Activated CD4-positive, alpha-beta T cell treated with anti-CD3 and anti-CD28 coated beads, Interleukin-2, amount 50 U/mL, for 48 hours (primary cell): ENCODE results near the gene MSRB1.
A peak's percentile ranks its signal among the peaks of the same experiment; 100 is the strongest.
"Not testable (repeated sequence)": the region's sequence is repeated elsewhere in the genome, so short reads cannot be mapped to it uniquely, and the experiment has no call there.

Experiments used
- DNase-seq, 2 experiments: peaks; one replicate each; pipeline ENCODE4 v3.0.0-alpha.2; 2020

Gene MSRB1

DNA sequence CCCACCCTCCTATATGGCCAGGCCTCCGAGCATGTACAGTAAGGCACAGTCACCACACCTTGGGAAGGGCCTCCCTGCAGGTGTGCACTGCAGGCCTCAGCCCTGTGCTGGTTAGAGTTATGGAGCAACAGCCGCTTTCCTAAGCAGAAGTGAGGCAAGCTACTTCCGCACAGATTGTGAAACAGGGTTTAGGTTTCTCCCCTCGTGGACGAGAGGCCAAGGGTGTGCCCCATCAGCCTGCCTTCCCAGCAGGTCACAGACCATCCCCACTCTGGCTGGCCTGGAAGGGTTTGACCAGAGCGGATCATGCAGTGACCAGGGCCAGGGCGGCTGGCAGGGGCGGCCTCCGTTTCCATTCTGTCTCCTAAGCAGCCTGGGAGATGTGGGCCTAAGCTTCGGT lies 4.7 kb downstream of the MSRB1 start:
- no peak for DNase-seq

GRCh38 chr16:1936945-1937479 lies 6.0 kb downstream of the MSRB1 start:
- no peak for DNase-seq

GRCh38 chr16:1933097-1933661 lies 9.8 kb downstream of the MSRB1 start:
- no peak for DNase-seq

DNA sequence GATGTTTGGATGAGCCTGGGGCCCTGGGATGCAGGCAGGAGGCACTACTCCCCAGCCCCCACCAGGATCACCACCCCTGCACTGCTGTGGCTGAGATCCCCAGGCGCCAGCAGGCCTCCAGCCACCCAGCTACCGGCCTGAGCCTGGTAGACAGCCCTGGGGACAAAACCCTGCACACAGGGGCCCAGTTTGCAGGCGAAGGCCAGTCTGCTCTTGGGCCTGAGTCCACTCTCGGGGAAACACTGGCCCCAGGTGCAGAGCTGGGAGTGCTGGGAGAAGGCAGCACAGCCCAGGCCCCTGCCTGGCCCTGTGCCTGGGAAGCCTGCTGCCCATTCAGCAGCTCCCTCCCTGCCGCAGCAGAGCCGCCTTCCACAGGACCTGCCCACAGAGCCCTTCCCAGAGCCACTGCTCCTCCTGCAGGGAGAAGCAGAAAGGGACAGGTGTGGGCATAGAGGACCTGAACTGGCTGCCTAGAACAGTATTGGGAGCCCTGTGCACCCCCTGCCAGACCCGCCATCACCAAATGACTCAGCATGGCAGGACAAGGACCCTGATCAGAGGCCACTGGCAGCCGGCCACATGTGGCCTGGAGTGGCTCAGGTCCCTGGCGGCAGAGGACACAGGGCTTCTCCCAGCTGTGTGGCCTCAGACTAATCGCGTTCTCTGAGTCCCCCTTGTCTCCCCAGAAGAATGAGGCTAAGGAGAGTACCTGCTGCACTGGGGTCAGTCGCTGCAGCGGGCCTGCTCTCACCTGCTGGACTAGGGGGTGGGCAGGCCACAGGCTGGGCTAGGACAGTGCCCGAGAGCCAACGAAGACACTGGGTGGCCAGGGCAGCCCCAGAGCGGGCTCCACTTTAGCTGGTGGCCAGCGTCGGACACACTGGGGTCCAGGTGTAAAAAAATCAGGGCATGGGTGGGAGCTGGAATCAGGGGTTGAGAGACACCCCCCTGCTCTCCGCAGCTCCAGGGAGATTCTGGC lies 10.7 kb downstream of the MSRB1 start:
- DNase-seq = no peak

DNA sequence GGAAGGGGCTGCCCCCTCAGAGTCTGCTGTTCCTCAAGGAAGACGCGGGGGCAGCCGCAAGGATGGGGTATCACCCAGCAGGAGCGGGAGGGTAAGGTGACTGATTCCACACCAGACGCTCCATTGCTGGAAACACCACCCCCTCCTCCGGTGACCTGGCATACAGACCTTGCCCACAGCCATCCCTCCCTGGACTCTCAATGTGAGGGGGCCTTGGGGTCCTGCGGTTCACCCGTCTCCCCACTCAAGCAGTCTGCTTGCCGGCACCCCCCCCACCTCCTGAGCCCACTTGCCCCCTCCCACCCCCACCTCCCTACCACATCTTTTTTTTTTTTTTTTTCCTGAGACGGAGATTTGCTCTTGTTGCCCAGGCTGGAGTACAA lies 12.7 kb downstream of the MSRB1 start:
- no peak for DNase-seq

GRCh38 chr16:1929578-1930337 lies 13.2 kb downstream of the MSRB1 start:
- peak; percentile 92 for DNase-seq

DNA sequence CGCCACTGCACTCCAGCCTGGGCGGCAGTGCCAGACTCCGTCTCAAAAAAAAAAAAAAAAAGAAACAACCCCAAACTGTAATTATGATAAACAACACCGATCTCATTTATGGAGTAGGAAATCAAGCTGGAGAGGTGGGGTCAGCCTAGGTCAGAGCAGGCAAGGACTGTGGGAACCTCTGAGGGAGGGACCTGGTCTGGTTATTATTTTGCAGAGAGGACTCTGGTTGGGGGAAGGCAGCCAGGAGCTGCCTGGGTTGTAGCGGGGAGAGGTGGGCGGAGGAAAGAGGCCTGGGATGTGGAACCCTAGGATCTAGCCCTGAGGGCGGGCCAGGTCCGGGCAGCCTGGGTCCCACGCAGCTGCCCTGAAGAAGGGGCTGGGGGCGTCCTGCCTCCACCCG lies 13.9 kb downstream of the MSRB1 start:
- peak; percentile 16 to 33 for DNase-seq

DNA sequence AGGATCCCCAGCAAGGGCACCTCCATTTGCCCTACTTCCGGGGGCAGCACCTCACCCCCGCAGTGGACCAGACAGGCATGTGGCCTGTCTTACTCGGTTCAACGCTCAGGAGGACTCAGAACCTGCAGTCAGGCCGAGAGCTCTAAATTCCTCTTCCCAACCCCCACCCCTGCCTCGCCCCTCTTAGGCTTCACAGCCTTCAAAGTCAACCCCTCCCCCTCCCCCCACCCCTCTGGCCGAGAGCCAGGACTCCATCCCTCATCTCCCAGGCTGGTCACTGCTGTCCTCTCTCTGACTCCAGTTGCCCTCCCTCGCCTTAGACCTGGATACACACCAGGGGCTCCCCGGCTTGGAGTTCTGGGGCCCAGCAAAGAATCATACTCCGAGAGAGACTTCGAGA lies 16.7 kb downstream of the MSRB1 start:
- no peak for DNase-seq

- no peak for DNase-seq
These were observed 18.9 kb downstream of the MSRB1 start for GRCh38 chr16:1924095-1924494.

DNA sequence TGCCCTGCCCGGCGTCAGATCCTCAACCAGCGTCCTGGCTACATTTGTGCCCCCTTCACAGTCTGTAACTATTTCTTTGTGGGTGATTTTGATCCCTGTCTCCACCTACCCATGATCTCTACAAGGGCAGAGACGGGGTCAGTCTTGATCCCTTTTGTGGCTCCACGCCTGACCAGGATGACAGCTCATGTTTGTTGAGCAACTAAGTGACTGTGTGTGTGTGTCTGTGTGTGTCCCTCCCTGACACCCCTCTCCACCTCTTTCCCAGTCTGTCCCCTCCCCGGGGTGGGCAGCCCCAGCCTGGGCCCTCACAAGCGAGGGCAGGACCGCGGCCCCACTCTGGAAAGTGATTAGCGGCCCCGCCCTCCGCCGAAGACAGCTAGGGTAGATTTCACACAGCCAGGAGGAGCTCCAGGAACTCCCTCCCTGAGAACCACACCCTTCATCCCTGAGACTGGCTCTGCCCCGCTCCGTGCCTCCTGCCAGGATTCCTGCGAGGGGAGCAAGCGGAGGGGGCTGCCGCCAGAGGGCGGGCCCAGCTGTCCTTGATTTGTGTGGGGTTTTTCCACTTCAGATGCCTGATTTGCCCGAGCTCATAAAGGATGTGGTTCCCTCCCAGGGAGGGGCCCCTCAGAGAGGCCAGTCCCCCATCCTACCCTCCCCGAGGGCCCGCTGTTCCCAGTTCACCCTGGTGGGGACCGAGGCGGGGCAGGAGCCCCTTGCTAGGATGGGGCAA lies 19.5 kb downstream of the MSRB1 start:
- DNase-seq = peak; percentile 17 to 40

GRCh38 chr16:1922357-1922756 lies 20.6 kb downstream of the MSRB1 start:
- DNase-seq = no peak

- peak in 1 of 2 experiments; percentile 26 for DNase-seq
These were observed 22.2 kb downstream of the MSRB1 start for GRCh38 chr16:1920727-1921171.

- not testable (repeated sequence) for DNase-seq
These were observed 22.9 kb downstream of the MSRB1 start for GRCh38 chr16:1920122-1920521.

DNA sequence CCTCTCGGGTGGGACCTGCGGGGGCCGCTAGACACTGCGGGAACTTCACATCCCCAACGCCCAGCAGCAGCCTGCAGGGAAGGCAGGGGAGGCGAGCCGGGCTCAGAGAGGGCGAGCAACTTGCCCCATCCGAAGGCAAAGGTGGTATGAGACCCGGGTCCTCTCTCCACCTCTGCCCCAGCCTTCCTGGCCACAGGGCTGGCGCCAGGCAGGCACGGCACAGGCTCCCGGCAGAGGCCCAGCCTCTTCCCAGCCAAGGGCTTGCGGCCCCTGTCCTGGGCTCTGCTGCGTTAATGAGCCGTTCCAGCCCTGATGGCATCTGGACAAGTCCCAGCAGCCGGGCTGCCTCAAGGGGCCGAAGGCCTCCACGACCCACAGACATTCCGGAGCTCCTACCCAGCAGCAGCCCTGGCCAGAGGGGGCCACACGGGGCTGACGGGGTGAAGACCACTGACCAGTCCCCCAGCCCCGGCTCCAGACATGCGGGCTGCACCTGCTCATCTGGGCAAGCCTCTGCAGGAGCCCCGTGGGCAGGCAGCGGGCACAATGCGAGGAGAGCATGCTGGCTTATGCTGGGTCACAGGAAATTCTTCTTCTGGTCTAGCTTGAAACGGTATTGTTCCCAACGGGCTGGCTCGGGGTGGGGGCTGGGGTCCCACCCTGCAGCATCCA lies 23.5 kb downstream of the MSRB1 start:
- DNase-seq = no peak

GRCh38 chr16:1918351-1919326 lies 24.4 kb downstream of the MSRB1 start, which contains the start of gene HS3ST6:
HS3ST6 (minus strand) TSS chr16:1918415; CDS start chr16:1918323, 92 bp downstream.
- DNase-seq = no peak

GRCh38 chr16:1917665-1918350 lies 25.2 kb downstream of the MSRB1 start:
- DNase-seq = no peak

- DNase-seq = no peak
These were observed 25.8 kb downstream of the MSRB1 start for GRCh38 chr16:1917056-1917664.

- DNase-seq = no peak
These were observed 26.4 kb downstream of the MSRB1 start for GRCh38 chr16:1916640-1916990.
